IPS-18c (cell line): ENCODE results near the gene LRRC46.
A peak's percentile ranks its signal among the peaks of the same experiment; 100 is the strongest.

Experiments
- H3K4me3 ChIP-seq: 2 replicates; pipeline ENCODE4 v1.7.0; 2013; ENCODE audit warnings: low read depth, mild to moderate bottlenecking, low read length, moderate library complexity; ENCODE audit not compliant: insufficient read depth
- H3K9me3 ChIP-seq: one replicate; pipeline ENCODE4 v1.6.1; 2013; ENCODE audit warnings: mild to moderate bottlenecking, low read length, moderate library complexity; ENCODE audit not compliant: control insufficient read depth, insufficient read depth

Gene LRRC46

GRCh38 chr17:47857551-47858455, 26.3 kb downstream of the LRRC46 start:
- Histone ChIP-seq H3K9me3 (no peaks in the 10 kb centered on the region), H3K4me3 (no peak overlapping the region)

GRCh38 chr17:47860386-47860785, 28.9 kb downstream of the LRRC46 start:
- Histone ChIP-seq H3K9me3 (no peaks in the 10 kb centered on the region), H3K4me3 (no peak overlapping the region)

- Histone ChIP-seq H3K4me3 (no peak overlapping the region), H3K9me3 (no peaks in the 10 kb centered on the region)
Measured at GRCh38 chr17:47862621-47863440, 31.4 kb downstream of the LRRC46 start.

GRCh38 chr17:47864791-47865216, 33.3 kb downstream of the LRRC46 start:
- no peaks in the 10 kb centered on the region for H3K9me3 ChIP-seq
- H3K4me3 ChIP-seq: no peak overlapping the region

GRCh38 chr17:47866941-47867340, 35.5 kb downstream of the LRRC46 start:
- Histone ChIP-seq H3K4me3 (no peak overlapping the region), H3K9me3 (no peaks in the 10 kb centered on the region)

GRCh38 chr17:47867813-47868533, 36.5 kb downstream of the LRRC46 start:
- Histone ChIP-seq H3K9me3 (no peaks in the 10 kb centered on the region), H3K4me3 (no peak overlapping the region)

GRCh38 chr17:47869114-47869513, 37.6 kb downstream of the LRRC46 start:
- Histone ChIP-seq H3K9me3 (no peaks in the 10 kb centered on the region), H3K4me3 (no peak overlapping the region)

- no peak overlapping the region for H3K4me3 ChIP-seq
- peaks cover 3% of the 10 kb centered on the region for H3K9me3 ChIP-seq
Measured at GRCh38 chr17:47870056-47870455, 38.6 kb downstream of the LRRC46 start.

- peaks cover 3% of the 10 kb centered on the region for H3K9me3 ChIP-seq
- H3K4me3 ChIP-seq: no peak overlapping the region
Measured at GRCh38 chr17:47871048-47871447, 39.6 kb downstream of the LRRC46 start.

- Histone ChIP-seq H3K4me3 (peak overlapping the region; percentile 45; the same call in 1 of the 2 replicates), H3K9me3 (peaks cover 3% of the 10 kb centered on the region)
Measured at GRCh38 chr17:47872019-47872650, 40.7 kb downstream of the LRRC46 start.

GRCh38 chr17:47872651-47873161, 41.2 kb downstream of the LRRC46 start:
- Histone ChIP-seq H3K4me3 (peak overlapping the region; percentile 45; the same call in 1 of the 2 replicates), H3K9me3 (peaks cover 3% of the 10 kb centered on the region)

GRCh38 chr17:47873200-47874090, 42.0 kb downstream of the LRRC46 start:
- H3K9me3 ChIP-seq: peaks cover 5% of the 10 kb centered on the region
- no peak overlapping the region; the same call in 1 of the 2 replicates for H3K4me3 ChIP-seq

- Histone ChIP-seq H3K4me3 (no peak overlapping the region), H3K9me3 (peaks cover 5% of the 10 kb centered on the region)
Measured at GRCh38 chr17:47875011-47875985, 43.8 kb downstream of the LRRC46 start.

GRCh38 chr17:47877368-47878034, 46.0 kb downstream of the LRRC46 start:
- Histone ChIP-seq H3K9me3 (peaks cover 5% of the 10 kb centered on the region), H3K4me3 (no peak overlapping the region)
